Thyroid gland (tissue), 4 donors: ENCODE results near the gene STKLD1.

Experiments
- POLR2A ChIP-seq, 2 donors: fragments of 450-650 bp; IDR thresholded peaks; one replicate each; pipeline ENCODE4 v1.6.1; 2017; ENCODE audit warnings: antibody characterized with exemption in 2 of 2, mild to moderate bottlenecking in 2 of 2, moderate library complexity in 1 of 2
- TF ChIP-seq, protein P1 (sequence below), 6 experiments: fragments of 200-600 bp in 3 of 6; fragments of 450-650 bp in 3 of 6; sonication (generic) in 3 of 6; IDR thresholded peaks; one replicate each; pipeline ENCODE4 v1.5.1; 2016 to 2019; ENCODE audit warnings: antibody characterized with exemption in 6 of 6, mild to moderate bottlenecking in 2 of 6, inconsistent platforms in 1 of 6, moderate library complexity in 1 of 6

- TF ChIP-seq, protein P1, sequence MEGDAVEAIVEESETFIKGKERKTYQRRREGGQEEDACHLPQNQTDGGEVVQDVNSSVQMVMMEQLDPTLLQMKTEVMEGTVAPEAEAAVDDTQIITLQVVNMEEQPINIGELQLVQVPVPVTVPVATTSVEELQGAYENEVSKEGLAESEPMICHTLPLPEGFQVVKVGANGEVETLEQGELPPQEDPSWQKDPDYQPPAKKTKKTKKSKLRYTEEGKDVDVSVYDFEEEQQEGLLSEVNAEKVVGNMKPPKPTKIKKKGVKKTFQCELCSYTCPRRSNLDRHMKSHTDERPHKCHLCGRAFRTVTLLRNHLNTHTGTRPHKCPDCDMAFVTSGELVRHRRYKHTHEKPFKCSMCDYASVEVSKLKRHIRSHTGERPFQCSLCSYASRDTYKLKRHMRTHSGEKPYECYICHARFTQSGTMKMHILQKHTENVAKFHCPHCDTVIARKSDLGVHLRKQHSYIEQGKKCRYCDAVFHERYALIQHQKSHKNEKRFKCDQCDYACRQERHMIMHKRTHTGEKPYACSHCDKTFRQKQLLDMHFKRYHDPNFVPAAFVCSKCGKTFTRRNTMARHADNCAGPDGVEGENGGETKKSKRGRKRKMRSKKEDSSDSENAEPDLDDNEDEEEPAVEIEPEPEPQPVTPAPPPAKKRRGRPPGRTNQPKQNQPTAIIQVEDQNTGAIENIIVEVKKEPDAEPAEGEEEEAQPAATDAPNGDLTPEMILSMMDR (IDR thresholded peaks at IDR 0.05), result no peak
- TF ChIP-seq POLR2A (IDR thresholded peaks at IDR 0.05), result no peak
Measured at GRCh38 chr9:133443982-133444381, 67.8 kb downstream of the STKLD1 start.
